Heart right ventricle (tissue), 16 donors: Measurements from ENCODE around the gene RNF40. TPM values are rescaled to one million over a fixed set of nuclear protein-coding genes. Genes with fewer than 3 reads are reported as not detected.

Source experiments
- ATAC-seq, 8 donors: fragments of 200-7000 bp; cut with Tn5 transposase; one replicate each; pipeline ENCODE4 v1.9.1; 2020; ENCODE audit warnings: mild to moderate bottlenecking in 8 of 8, moderate library complexity in 8 of 8, moderate number of reproducible peaks in 1 of 8
- DNase-seq, 2 donors: peaks; one replicate each; pipeline ENCODE4 v3.0.0-alpha.2; 2020
- H3K27ac ChIP-seq, 10 donors: fragments of 200-600 bp; sonication (generic) in 2 of 10; one replicate each; pipeline versions ENCODE4 v1.5.0 to v1.8.0; 2020 to 2022; ENCODE audit warnings: mild to moderate bottlenecking in 3 of 10
- H3K27me3 ChIP-seq, 7 donors: fragments of 200-600 bp; one replicate each; pipeline ENCODE4 v1.8.0; 2021 to 2022; ENCODE audit warnings: mild to moderate bottlenecking in 2 of 7
- H3K36me3 ChIP-seq, 9 donors: fragments of 200-600 bp; sonication (generic) in 1 of 9; one replicate each; pipeline versions ENCODE4 v1.5.0 to v1.8.0; 2020 to 2022; ENCODE audit warnings: mild to moderate bottlenecking in 2 of 9
- H3K4me1 ChIP-seq, 9 donors: fragments of 200-600 bp; sonication (generic) in 1 of 9; one replicate each; pipeline versions ENCODE4 v1.5.0 to v1.8.0; 2020 to 2022; ENCODE audit warnings: mild to moderate bottlenecking in 4 of 9
- H3K4me3 ChIP-seq, 10 donors: fragments of 200-600 bp; sonication (generic) in 2 of 10; one replicate each; pipeline versions ENCODE4 v1.5.0 to v1.8.0; 2020 to 2022; ENCODE audit warnings: mild to moderate bottlenecking in 7 of 10, moderate library complexity in 2 of 10
- H3K9me3 ChIP-seq, 11 donors: fragments of 200-600 bp in 10 of 11; sonication (generic) in 2 of 11; one replicate each; pipeline versions ENCODE4 v1.5.0 to v1.8.0; 2013 to 2022; ENCODE audit warnings: mild to moderate bottlenecking in 2 of 11, control low read depth in 1 of 11, moderate library complexity in 1 of 11
- WGBS, 2 donors: extraction: QIAGEN DNeasy Blood & Tissue Kit; methylation state at CpG; one replicate each; pipeline ENCODE4 v1.1.7; 2013; ENCODE audit warnings: inconsistent platforms in 1 of 2; 5-methylcytosine and 5-hydroxymethylcytosine counted together
- intact Hi-C, 10 donors: fragments of 100-400 bp; cut with DNase I; formaldehyde crosslinking; loops; one replicate each; pipeline versions ENCODE4 v1.11.1 to v1.14.2; 2022
- polyA plus RNA-seq, 2 donors: library from polyadenylated mRNA; stranded (reverse); fragments of 200-250 nt; gene quantifications; one replicate each; pipeline ENCODE4 v1.2.3, GENCODE V29; 2013
- total RNA-seq, 10 donors: library from RNA; stranded (reverse); fragmentation: NEBNext Ultra II Directional in 3 of 10; extraction: Animal tissue kit (Norgen Biotek cat#: 25700) in 3 of 10; gene quantifications; one replicate each; pipeline versions ENCODE4 v1.2.1 to v1.2.4, GENCODE V29; 2021 to 2023
- TF ChIP-seq, protein P1 (sequence below), 9 donors: fragments of 200-600 bp; sonication (generic) in 2 of 9; IDR thresholded peaks; one replicate each; pipeline versions ENCODE4 v1.5.0 to v1.8.0; 2021 to 2022; ENCODE audit warnings: antibody characterized with exemption in 9 of 9, mild to moderate bottlenecking in 5 of 9, moderate library complexity in 1 of 9
- donor health status: Arrhythmogenic right ventricular cardiomyopathy.
- donor health status: ischemic (EF 13 %, LVEDD 7.1; RV severe dilation, severe dysfunction).
- donor health status: healthy with polysubstance abuse.
- donor health status: DM: no; HTN: yes; CAD: no.
- donor health status: DM: no; HTN: no; CAD: no.
- donor health status: ischemic (EF 25% LVEDD 6.9; RV normal size, moderate dysfunction).
- donor health status: ischemic (EF 25% LVEDD 5.7; RV mildly dilated, moderate dysfunction).
- donor health status: healthy.
- donor health status: DM: yes; HTN: yes; CAD: no.
- donor health status: Ischemic cardiomyopathy.
- donor health status: ischemic (EF 35%, LVEDD 5.7; RV mildly dilated, moderate dysfunction).
- donor health status: nonischemic (EF 11% LVEDD 7.7; RV severe dilation, severe dysfunction).
- donor health status: DM: yes; HTN: yes; CAD: no.
- donor health status: PGD.
- donor health status: ischemic (EF 29% LVEDD 5.4; RV normal size, mild dysfunction).
- donor health status: nonischemic (EF 23%, LVEDD 6.1; RV moderate dilation, normal function).

Gene RNF40
- total and polyA plus RNA-seq, 12 donors = 33.0 to 69.9 (median 42.6) TPM

DNA sequence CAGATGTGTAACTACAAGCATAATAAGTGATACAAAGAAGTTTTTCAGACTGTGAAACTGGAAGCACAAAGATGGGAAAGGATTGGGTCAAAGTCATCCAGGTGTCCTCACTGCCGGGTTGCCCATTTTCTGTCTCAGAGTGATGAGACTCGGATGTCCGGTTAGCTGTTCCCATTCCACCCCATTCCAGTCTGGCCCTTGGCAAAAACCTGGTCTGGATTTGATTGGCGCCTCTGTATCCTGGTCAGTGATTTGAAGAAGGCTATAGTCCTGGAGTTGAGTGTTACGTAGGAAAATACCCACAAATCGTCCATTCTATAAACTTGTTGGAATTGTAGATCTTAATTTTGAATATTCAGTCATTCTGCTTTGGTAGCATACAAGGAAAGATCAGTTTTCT, 33.8 kb upstream of the RNF40 start:
- H3K27ac ChIP-seq = peak overlapping the region in 2 of 10 donors; percentile 5 to 25

DNA sequence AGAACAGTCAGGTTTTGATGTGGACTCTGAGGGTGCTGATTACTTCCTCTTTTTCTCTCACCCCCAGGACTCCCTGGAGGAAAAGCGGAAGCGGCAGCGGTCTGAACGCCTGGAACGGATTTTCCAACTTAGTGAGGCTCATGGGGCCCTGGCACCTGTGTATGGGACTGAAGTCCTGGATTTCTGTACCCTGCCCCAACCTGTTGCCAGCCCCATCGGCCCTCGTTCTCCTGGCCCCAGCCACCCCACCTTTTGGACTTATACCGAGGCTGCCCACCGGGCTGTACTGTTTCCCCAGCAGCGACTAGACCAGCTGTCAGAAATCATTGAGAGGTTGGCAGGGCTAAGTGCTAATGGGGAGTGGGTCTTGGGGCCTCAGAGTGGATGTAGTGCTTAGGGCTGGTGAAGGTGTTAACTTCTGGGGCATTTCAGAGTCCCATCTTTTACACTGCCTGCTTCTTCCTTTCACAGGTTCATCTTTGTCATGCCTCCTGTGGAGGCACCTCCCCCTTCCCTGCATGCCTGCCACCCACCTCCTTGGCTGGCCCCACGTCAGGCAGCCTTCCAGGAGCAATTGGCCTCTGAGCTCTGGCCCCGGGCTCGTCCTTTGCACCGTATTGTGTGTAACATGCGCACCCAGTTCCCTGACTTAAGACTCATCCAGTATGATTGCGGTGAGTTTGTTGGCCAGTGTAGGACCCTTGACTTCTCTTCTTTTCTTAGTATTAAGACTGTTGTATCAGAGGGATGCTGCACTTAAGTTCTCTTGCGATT, 33.0 kb upstream of the RNF40 start:
- Histone ChIP-seq H3K4me1 (peaks cover 0 to 35% (median 6%) of the 10 kb centered on the region in 9 donors), H3K27me3 (no peaks in the 10 kb centered on the region), H3K9me3 (no peaks in the 10 kb centered on the region), H3K27ac (peak overlapping the region in 2 of 10 donors; percentile 25), H3K4me3 (no peak overlapping the region), H3K36me3 (peaks cover 4 to 100% (median 54%) of the 10 kb centered on the region in 9 donors)
- 80% methylated on average over 17 of the region's 17 CpGs for WGBS, 2 donors
- TF ChIP-seq, protein P1, sequence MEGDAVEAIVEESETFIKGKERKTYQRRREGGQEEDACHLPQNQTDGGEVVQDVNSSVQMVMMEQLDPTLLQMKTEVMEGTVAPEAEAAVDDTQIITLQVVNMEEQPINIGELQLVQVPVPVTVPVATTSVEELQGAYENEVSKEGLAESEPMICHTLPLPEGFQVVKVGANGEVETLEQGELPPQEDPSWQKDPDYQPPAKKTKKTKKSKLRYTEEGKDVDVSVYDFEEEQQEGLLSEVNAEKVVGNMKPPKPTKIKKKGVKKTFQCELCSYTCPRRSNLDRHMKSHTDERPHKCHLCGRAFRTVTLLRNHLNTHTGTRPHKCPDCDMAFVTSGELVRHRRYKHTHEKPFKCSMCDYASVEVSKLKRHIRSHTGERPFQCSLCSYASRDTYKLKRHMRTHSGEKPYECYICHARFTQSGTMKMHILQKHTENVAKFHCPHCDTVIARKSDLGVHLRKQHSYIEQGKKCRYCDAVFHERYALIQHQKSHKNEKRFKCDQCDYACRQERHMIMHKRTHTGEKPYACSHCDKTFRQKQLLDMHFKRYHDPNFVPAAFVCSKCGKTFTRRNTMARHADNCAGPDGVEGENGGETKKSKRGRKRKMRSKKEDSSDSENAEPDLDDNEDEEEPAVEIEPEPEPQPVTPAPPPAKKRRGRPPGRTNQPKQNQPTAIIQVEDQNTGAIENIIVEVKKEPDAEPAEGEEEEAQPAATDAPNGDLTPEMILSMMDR (IDR thresholded peaks at IDR 0.05) = no peak
- no peak for DNase-seq
- intact Hi-C loops = no loop called here
- peak in 4 of 8 donors; percentile 22 to 51 (median 50) for ATAC-seq

More for the DNA sequence above, 33.8 kb upstream of the RNF40 start:
- TF ChIP-seq, protein P1 (IDR thresholded peaks at IDR 0.05) = no peak
- Histone ChIP-seq H3K9me3 (no peaks in the 10 kb centered on the region), H3K4me3 (no peak overlapping the region), H3K27me3 (no peaks in the 10 kb centered on the region), H3K36me3 (peaks cover 6 to 100% (median 54%) of the 10 kb centered on the region in 9 donors), H3K4me1 (peaks cover 0 to 36% (median 6%) of the 10 kb centered on the region in 9 donors)
- ATAC-seq = no peak
- no peak for DNase-seq
- intact Hi-C loops = no loop called here
- WGBS, 2 donors = 95 to 97% methylated on average over 6 of the region's 6 CpGs

DNA sequence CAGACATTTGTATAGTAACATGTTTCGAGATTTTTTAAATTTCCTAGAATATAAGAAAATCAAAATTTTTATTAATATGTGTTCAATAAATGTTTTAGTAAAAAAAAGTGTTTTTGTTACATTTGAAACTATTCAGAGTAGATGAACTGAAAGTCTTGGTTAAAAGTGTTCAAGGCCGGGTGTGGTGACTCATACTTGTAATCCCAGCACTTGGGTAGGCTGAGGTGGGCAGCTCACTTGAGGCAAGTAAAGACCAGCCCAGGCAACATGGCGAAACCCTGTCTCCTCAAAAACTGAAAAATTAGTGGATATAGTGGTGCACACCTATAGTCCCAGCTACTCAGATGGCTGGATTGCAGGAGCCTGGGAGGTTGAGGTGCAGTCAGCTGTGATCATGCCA, 30.7 kb upstream of the RNF40 start:
- no peak overlapping the region for H3K27ac ChIP-seq
- no peaks in the 10 kb centered on the region for H3K9me3 ChIP-seq
- H3K27me3 ChIP-seq = no peaks in the 10 kb centered on the region
- H3K36me3 ChIP-seq = peaks cover 0 to 100% (median 68%) of the 10 kb centered on the region in 9 donors
- WGBS, 2 donors = 95 to 98% methylated on average over 3 of the region's 3 CpGs
- DNase-seq (no peak), ATAC-seq (no peak)
- TF ChIP-seq, protein P1 (IDR thresholded peaks at IDR 0.05) = no peak
- intact Hi-C loops = no loop called here
- peaks cover 0 to 16% (median 6%) of the 10 kb centered on the region in 9 donors for H3K4me1 ChIP-seq
- no peak overlapping the region for H3K4me3 ChIP-seq

DNA sequence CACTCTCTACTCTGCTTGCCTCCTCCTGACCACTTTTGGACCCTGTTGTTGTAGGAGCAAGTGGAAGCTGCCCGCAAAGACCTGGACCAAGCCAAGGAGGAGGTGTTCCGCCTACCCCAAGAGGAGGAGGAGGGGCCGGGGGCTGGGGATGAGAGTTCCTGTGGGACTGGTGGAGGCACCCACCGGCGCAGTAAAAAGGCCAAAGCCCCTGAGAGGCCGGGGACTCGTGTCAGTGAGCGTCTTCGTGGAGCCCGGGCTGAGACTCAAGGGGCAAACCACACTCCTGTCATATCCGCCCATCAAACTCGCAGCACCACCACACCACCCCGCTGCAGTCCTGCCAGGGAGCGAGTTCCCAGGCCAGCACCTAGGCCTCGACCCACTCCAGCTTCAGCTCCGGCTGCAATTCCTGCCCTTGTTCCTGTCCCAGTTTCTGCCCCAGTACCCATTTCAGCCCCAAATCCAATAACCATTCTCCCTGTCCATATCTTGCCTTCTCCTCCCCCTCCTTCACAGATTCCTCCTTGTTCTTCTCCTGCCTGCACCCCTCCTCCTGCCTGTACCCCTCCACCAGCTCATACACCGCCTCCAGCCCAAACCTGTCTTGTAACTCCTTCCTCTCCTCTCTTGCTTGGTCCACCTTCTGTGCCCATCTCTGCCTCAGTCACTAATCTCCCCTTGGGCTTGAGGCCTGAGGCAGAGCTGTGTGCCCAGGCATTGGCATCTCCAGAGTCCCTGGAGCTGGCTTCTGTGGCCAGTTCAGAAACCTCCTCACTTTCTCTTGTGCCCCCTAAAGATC, 24.9 kb upstream of the RNF40 start:
- intact Hi-C loops = no loop called here
- no peak overlapping the region for H3K27ac ChIP-seq
- H3K27me3 ChIP-seq = no peaks in the 10 kb centered on the region
- H3K4me1 ChIP-seq = peaks cover 10 to 29% (median 21%) of the 10 kb centered on the region in 9 donors
- no peak for ATAC-seq
- H3K36me3 ChIP-seq = peaks cover 11 to 88% (median 68%) of the 10 kb centered on the region in 9 donors
- TF ChIP-seq, protein P1 (IDR thresholded peaks at IDR 0.05) = no peak
- no peak overlapping the region for H3K4me3 ChIP-seq
- H3K9me3 ChIP-seq = no peaks in the 10 kb centered on the region
- 93% methylated on average over 17 of the region's 17 CpGs for WGBS, 2 donors
- DNase-seq = no peak
